ENCODE data around the gene GABRA4.

DNA sequence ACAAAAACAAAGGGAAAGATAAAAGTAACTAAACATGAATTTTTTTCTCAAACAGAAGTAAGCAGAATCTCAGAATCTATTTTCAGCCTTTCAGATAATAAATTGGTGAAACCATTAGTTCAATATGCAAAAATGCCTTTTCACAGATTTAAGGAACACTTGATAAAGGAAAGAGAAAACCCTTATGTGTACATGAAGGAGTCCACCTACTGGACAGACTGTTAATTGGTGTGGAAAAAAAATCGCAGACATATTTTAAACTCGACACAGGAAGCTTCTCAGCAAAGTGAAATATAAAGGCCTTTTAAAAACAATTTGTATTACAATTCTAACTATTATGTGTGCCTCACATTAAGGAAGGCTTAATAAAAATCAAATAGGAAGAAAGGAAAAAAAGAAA, 106.7 kb downstream of the GABRA4 start:
- TF ChIP-seq EZH2phosphoT487 (IDR thresholded peaks at IDR 0.05; ENCODE audit: borderline replicate concordance, low read depth), result no peak
- TF ChIP-seq POLR2AphosphoS5 (IDR thresholded peaks at IDR 0.05; ENCODE audit: low read depth, low read length), result no peak
- TF ChIP-seq, protein P1, sequence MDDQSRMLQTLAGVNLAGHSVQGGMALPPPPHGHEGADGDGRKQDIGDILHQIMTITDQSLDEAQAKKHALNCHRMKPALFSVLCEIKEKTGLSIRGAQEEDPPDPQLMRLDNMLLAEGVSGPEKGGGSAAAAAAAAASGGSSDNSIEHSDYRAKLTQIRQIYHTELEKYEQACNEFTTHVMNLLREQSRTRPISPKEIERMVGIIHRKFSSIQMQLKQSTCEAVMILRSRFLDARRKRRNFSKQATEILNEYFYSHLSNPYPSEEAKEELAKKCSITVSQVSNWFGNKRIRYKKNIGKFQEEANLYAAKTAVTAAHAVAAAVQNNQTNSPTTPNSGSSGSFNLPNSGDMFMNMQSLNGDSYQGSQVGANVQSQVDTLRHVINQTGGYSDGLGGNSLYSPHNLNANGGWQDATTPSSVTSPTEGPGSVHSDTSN (IDR thresholded peaks at IDR 0.05), result no peak
- TF ChIP-seq, protein P2, sequence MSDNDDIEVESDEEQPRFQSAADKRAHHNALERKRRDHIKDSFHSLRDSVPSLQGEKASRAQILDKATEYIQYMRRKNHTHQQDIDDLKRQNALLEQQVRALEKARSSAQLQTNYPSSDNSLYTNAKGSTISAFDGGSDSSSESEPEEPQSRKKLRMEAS (IDR thresholded peaks at IDR 0.05; ENCODE audit: low read depth), result no peak
- no peak for TF ChIP-seq TCF12 (IDR thresholded peaks at IDR 0.05)
- TF ChIP-seq ELF1 (IDR thresholded peaks at IDR 0.05), result no peak
- TF ChIP-seq, protein P3, sequence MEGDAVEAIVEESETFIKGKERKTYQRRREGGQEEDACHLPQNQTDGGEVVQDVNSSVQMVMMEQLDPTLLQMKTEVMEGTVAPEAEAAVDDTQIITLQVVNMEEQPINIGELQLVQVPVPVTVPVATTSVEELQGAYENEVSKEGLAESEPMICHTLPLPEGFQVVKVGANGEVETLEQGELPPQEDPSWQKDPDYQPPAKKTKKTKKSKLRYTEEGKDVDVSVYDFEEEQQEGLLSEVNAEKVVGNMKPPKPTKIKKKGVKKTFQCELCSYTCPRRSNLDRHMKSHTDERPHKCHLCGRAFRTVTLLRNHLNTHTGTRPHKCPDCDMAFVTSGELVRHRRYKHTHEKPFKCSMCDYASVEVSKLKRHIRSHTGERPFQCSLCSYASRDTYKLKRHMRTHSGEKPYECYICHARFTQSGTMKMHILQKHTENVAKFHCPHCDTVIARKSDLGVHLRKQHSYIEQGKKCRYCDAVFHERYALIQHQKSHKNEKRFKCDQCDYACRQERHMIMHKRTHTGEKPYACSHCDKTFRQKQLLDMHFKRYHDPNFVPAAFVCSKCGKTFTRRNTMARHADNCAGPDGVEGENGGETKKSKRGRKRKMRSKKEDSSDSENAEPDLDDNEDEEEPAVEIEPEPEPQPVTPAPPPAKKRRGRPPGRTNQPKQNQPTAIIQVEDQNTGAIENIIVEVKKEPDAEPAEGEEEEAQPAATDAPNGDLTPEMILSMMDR (IDR thresholded peaks at IDR 0.05), result peak; percentile 55
- no peak for TF ChIP-seq SMC3 (IDR thresholded peaks at IDR 0.05; ENCODE audit: low read depth, low read length)
- no peak for TF ChIP-seq RFX5 (IDR thresholded peaks at IDR 0.05; ENCODE audit: low read length)
- TF ChIP-seq JUND (IDR thresholded peaks at IDR 0.05), result no peak
- no peak for TF ChIP-seq EP300 (IDR thresholded peaks at IDR 0.05; ENCODE audit: borderline replicate concordance in 1 of 2, low read depth in 1 of 2, low read length in 1 of 2)
- TF ChIP-seq GABPA (IDR thresholded peaks at IDR 0.05; ENCODE audit: low read depth), result no peak
- TF ChIP-seq RAD21 (IDR thresholded peaks at IDR 0.05; ENCODE audit: low read length), result peak; percentile 10; the same call in 1 of the 2 replicates

Measured in SK-N-SH (cell line).